Measurements from ENCODE around the gene CSF1R.

CSF1R gene

GRCh38 chr5:150007050-150007449, 79.3 kb downstream of the CSF1R start:
- no peak overlapping the region for H3K27ac ChIP-seq
- TF ChIP-seq CTCF (conservative IDR thresholded peaks at IDR 0.05) (no peak), ZFX (IDR thresholded peaks at IDR 0.05) (no peak)

GRCh38 chr5:150006318-150006717, 80.0 kb downstream of the CSF1R start:
- no peak for TF ChIP-seq CTCF (conservative IDR thresholded peaks at IDR 0.05)
- no peak for TF ChIP-seq ZFX (IDR thresholded peaks at IDR 0.05)
- H3K27ac ChIP-seq: no peak overlapping the region

Measured in C4-2B (cell line).